Small intestine (tissue), 7 donors: Measurements from ENCODE around the gene NKX1-2. TPM values are rescaled to one million over a fixed set of nuclear protein-coding genes. Genes with fewer than 3 reads are reported as not detected.

Source experiments
- DNase-seq, 2 donors: peaks; one replicate each; pipeline versions ENCODE4 v3.0.0 to v3.0.0-alpha.2; 2013
- FAIRE-seq: peaks from 2 replicates; lab custom pipeline; 2012; peaks lifted over from hg19 to GRCh38; lab: Jason Lieb, UNC
- H3K27ac ChIP-seq, 3 donors: one replicate each; pipeline ENCODE4 v1.5.1; 2013; ENCODE audit warnings: low read length in 2 of 3, mild to moderate bottlenecking in 2 of 3, control low read depth in 1 of 3, inconsistent platforms in 1 of 3, low read depth in 1 of 3, moderate library complexity in 1 of 3
- H3K27me3 ChIP-seq, 3 donors: one replicate each; pipeline ENCODE4 v1.6.1; 2013; ENCODE audit warnings: low read length in 3 of 3, inconsistent platforms in 1 of 3; ENCODE audit not compliant: control insufficient read depth in 3 of 3, insufficient read depth in 3 of 3
- H3K36me3 ChIP-seq, 3 donors: one replicate each; pipeline ENCODE4 v1.6.1; 2013; ENCODE audit warnings: low read length in 3 of 3, inconsistent platforms in 1 of 3, low read depth in 1 of 3, mild to moderate bottlenecking in 1 of 3, moderate library complexity in 1 of 3; ENCODE audit not compliant: control insufficient read depth in 3 of 3, insufficient read depth in 2 of 3
- H3K4me1 ChIP-seq, 3 donors: one replicate each; pipeline ENCODE4 v1.6.1; 2013; ENCODE audit warnings: low read length in 2 of 3, inconsistent platforms in 1 of 3, low read depth in 1 of 3, mild to moderate bottlenecking in 1 of 3, moderate library complexity in 1 of 3; ENCODE audit not compliant: control insufficient read depth in 3 of 3, insufficient read depth in 2 of 3
- H3K4me3 ChIP-seq, 3 donors: one replicate each; pipeline ENCODE4 v1.5.1; 2013; ENCODE audit warnings: low read length in 3 of 3, control low read depth in 1 of 3, inconsistent platforms in 1 of 3, low read depth in 1 of 3, mild to moderate bottlenecking in 1 of 3, moderate library complexity in 1 of 3
- H3K9me3 ChIP-seq, 2 donors: one replicate each; pipeline ENCODE4 v1.6.1; 2013; ENCODE audit warnings: low read depth in 1 of 2, low read length in 1 of 2; ENCODE audit not compliant: control insufficient read depth in 2 of 2, insufficient read depth in 1 of 2
- WGBS, 3 donors: extraction: QIAGEN DNeasy Blood & Tissue Kit; methylation state at CpG; one replicate each; pipeline ENCODE4 v1.1.7; 2013; 5-methylcytosine and 5-hydroxymethylcytosine counted together
- polyA plus RNA-seq, 4 donors: library from polyadenylated mRNA; stranded (reverse) in 3 of 4; unstranded in 1 of 4; fragments of 200-250 nt in 3 of 4; fragments of 120-200 nt in 1 of 4; gene quantifications; one replicate each; pipeline versions ENCODE4 v1.2.1 to v1.2.3, GENCODE V29; 2013
- donor health status: healthy with polysubstance abuse.
- donor health status: control.
- donor health status: control.
- donor health status: Bipolar disorder and iron deficiency.
- donor health status: healthy.

NKX1-2 gene
- polyA plus RNA-seq, 4 donors: 0.06 to 13.1 TPM; not detected in 2

GRCh38 chr10:124414076-124414475 is 35.8 kb downstream of the NKX1-2 start:
- DNase-seq (no peak), FAIRE-seq (no peak)
- Histone ChIP-seq H3K9me3 (no peaks in the 10 kb centered on the region), H3K27ac (peak overlapping the region in 1 of 3 donors; percentile 85), H3K27me3 (no peaks in the 10 kb centered on the region), H3K36me3 (peaks cover 0 to 39% (median 2%) of the 10 kb centered on the region in 3 donors), H3K4me1 (peaks cover 0 to 5% (median 4%) of the 10 kb centered on the region in 3 donors), H3K4me3 (peak overlapping the region in 1 of 3 donors; percentile 86)
- 26 to 39% (median 34%) methylated on average over 4 of the region's 4 CpGs for WGBS, 3 donors

DNA sequence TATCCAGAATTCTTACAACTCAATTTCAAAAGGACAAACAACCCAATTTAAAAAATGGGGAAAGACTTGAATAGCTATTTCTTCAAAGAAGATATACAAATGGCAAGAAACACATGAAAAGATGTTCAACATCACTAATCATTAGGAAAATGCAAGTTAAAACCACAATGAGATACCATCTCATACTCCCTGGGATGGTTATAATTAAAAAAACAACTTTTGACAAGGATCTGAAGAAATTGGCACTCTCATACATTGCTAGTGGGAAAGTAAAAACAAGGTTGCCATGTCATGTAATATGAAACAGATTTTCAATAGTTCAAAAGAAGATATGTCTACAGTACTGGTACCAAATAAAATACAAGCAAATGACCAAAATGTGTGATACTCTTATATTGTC is 40.1 kb downstream of the NKX1-2 start:
- Histone ChIP-seq H3K36me3 (peaks cover 0 to 49% (median 11%) of the 10 kb centered on the region in 3 donors), H3K4me1 (peaks cover 0 to 20% (median 2%) of the 10 kb centered on the region in 3 donors), H3K27ac (no peak overlapping the region), H3K9me3 (no peaks in the 10 kb centered on the region), H3K4me3 (no peak overlapping the region), H3K27me3 (no peaks in the 10 kb centered on the region)
- DNase-seq (no peak), FAIRE-seq (no peak)

- no peaks in the 10 kb centered on the region for H3K27me3 ChIP-seq
- WGBS, 3 donors: 20 to 68% (median 35%) methylated on average over 2 of the region's 2 CpGs
- DNase-seq: no peak
- H3K9me3 ChIP-seq: no peaks in the 10 kb centered on the region
- FAIRE-seq: no peak
- H3K4me3 ChIP-seq: no peak overlapping the region
- peaks cover 4 to 55% (median 17%) of the 10 kb centered on the region in 3 donors for H3K36me3 ChIP-seq
- H3K27ac ChIP-seq: no peak overlapping the region
- peaks cover 0 to 20% (median 4%) of the 10 kb centered on the region in 3 donors for H3K4me1 ChIP-seq
Observed at GRCh38 chr10:124408357-124408756, 41.5 kb downstream of the NKX1-2 start.

DNA sequence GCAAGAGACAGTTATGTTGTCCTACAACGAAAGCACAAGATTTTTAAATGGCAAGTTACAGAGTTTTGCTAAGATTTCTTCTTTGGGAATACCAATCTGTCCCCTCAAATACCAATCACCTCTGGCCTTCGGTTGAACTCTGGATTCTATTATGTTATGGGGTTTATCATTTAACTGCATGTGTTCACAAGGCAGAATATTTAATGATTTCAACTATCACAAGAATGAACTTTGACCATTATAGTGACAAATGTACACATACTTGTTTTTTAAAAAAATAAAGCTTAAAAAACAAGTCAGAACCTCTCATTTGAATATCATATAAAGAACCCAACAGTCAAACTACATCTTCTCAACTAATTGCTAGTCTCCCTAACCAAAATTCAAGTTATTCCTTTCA is 42.4 kb downstream of the NKX1-2 start:
- DNase-seq (peak; percentile 44 to 61), FAIRE-seq (peak; percentile 30)
- no peak overlapping the region for H3K4me3 ChIP-seq
- WGBS, 3 donors: 27 to 65% (median 49%) methylated on average over 2 of the region's 2 CpGs
- peaks cover 0 to 20% (median 4%) of the 10 kb centered on the region in 3 donors for H3K4me1 ChIP-seq
- no peaks in the 10 kb centered on the region for H3K9me3 ChIP-seq
- peak overlapping the region in 2 of 3 donors; percentile 37 to 82 for H3K27ac ChIP-seq
- H3K36me3 ChIP-seq: peaks cover 4 to 50% (median 25%) of the 10 kb centered on the region in 3 donors
- no peaks in the 10 kb centered on the region for H3K27me3 ChIP-seq

DNA sequence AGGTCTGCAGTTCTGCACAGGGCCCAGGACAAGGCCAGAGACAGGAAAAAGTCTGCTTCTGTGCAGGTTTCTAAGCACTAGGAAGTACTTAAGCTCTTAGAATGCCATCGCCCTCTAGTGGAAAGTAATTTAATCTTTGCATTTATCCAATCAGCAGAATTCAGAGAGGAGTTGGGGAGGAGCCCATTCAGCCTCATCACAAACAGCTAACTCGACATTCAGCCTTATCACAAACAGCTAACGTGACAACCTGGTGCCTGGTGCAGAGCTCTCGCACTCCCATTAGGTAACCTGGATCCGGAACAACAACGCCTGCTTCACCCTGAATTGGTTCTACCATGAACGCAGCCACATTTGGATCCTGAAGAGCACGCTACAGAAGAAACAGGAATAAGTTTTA is 46.3 kb downstream of the NKX1-2 start:
- no peak for FAIRE-seq

GRCh38 chr10:124402273-124402672 is 47.6 kb downstream of the NKX1-2 start:
- H3K4me1 ChIP-seq: peaks cover 0 to 4% (median 3%) of the 10 kb centered on the region in 3 donors
- H3K4me3 ChIP-seq: no peak overlapping the region
- 71 to 89% (median 85%) methylated on average over 2 of the region's 2 CpGs for WGBS, 3 donors
- H3K27ac ChIP-seq: no peak overlapping the region
- DNase-seq (no peak), FAIRE-seq (no peak)
- no peaks in the 10 kb centered on the region for H3K9me3 ChIP-seq
- H3K36me3 ChIP-seq: peaks cover 19 to 55% (median 44%) of the 10 kb centered on the region in 3 donors
- no peaks in the 10 kb centered on the region for H3K27me3 ChIP-seq

More for the DNA sequence above, 46.3 kb downstream of the NKX1-2 start:
- Histone ChIP-seq H3K36me3 (peaks cover 14 to 50% (median 39%) of the 10 kb centered on the region in 3 donors), H3K4me1 (peaks cover 0 to 13% (median 4%) of the 10 kb centered on the region in 3 donors), H3K27me3 (no peaks in the 10 kb centered on the region), H3K4me3 (no peak overlapping the region), H3K9me3 (no peaks in the 10 kb centered on the region), H3K27ac (peak overlapping the region in 1 of 3 donors; percentile 42)
- WGBS, 3 donors: 46 to 55% (median 47%) methylated on average over 8 of the region's 8 CpGs
- peak; percentile 82 to 88 for DNase-seq

- DNase-seq: no peak
- no peak overlapping the region for H3K4me3 ChIP-seq
- no peak for FAIRE-seq
- 97 to 99% (median 98%) methylated on average over 5 of the region's 5 CpGs for WGBS, 3 donors
- no peak overlapping the region for H3K27ac ChIP-seq
- H3K9me3 ChIP-seq: no peaks in the 10 kb centered on the region
- no peaks in the 10 kb centered on the region for H3K27me3 ChIP-seq
- peaks cover 0 to 2% (median 0%) of the 10 kb centered on the region in 3 donors for H3K4me1 ChIP-seq
- H3K36me3 ChIP-seq: peaks cover 19 to 59% (median 46%) of the 10 kb centered on the region in 3 donors
Observed at GRCh38 chr10:124401633-124402032, 48.2 kb downstream of the NKX1-2 start.
